Body of pancreas (tissue), 4 donors: ENCODE results near the gene RAN.

ENCODE experiments used
- CTCF ChIP-seq, 7 experiments: fragments of 450-650 bp in 4 of 7; fragments of 200-600 bp in 3 of 7; sonication (generic) in 3 of 7; IDR thresholded peaks; one replicate each; pipeline ENCODE4 v1.5.1; 2016 to 2019; ENCODE audit warnings: antibody characterized with exemption in 7 of 7
- POLR2A ChIP-seq, 3 donors: fragments of 450-650 bp; IDR thresholded peaks; one replicate each; pipeline ENCODE4 v1.6.1; 2016; ENCODE audit warnings: antibody characterized with exemption in 3 of 3, mild to moderate bottlenecking in 2 of 3

DNA sequence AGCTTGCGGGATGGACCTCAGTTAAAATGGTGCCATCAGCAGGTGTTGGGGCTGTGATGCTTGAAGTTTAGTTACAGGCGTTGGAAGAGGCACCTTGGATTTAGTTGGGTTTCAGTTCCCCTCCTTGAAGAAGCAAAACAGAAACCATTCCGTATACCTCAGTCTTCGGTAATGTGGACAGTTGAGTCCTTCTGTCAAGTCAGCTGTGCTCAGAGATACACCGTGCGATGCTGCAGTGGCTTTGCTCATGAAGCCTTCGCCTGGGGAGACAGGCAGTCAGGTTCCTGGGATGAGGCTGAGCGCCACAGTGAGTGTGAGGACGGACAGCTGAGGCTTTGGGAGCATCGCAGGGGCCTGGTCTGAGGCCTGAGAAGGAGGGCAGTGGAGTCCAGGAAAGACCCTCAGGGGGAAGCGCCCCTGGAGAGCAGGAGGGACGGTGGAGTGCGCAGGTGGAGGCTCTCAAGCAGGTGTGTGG is 7.4 kb downstream of the RAN start:
- TF ChIP-seq CTCF (IDR thresholded peaks at IDR 0.05) (no peak), POLR2A (IDR thresholded peaks at IDR 0.05) (no peak)
